Measurements from ENCODE around the gene SCUBE3. TPM values are rescaled to one million over a fixed set of nuclear protein-coding genes. Genes with fewer than 3 reads are reported as not detected.

The SCUBE3 gene
- total RNA-seq, 5 donors from 2014 or later (not counting 1 experiment from before 2014, with no cell fraction given) = 0.03 to 0.14 (median 0.08) TPM; not detected in 1

DNA sequence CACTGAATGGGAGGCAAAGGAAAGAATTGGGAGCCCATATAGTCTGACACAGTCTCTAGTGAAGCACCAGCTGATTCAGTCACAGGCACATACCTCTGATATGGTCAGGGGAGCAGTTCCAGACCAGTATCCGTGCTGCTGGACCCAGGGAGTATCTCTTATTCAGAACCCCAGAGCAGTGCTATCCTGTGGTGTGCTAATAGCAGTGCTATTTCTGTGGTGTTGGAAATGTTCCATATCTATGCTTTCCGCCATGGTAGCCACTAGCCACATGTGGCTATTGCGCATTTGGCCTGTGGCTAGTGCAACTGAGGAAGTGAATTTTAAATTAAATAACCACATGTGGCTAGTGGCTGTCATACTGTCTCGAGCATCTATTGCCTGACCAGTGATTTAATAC lies 11.0 kb downstream of the SCUBE3 start:
- WGBS (ENCODE audit: insufficient coverage) = 100% methylated on average over 1 of the region's 4 CpGs
- no peaks in the 10 kb centered on the region for H3K4me1 Mint-ChIP-seq
- POLR2A ChIA-PET = no interaction called here
- H3K4me3 ChIP-seq (ENCODE audit: control insufficient read depth in 1 of 2, extremely low read depth in 1 of 2, low read length in 1 of 2) = no peak overlapping the region
- CTCF ChIA-PET = no interaction called here
- ATAC-seq (replicated peaks in 1 of 4) = no peak
- no peaks in the 10 kb centered on the region for H3K9me3 ChIP-seq
- H3K36me3 ChIP-seq (ENCODE audit: control insufficient read depth in 2 of 2, extremely low read depth in 1 of 2, insufficient read depth in 1 of 2, low read length in 1 of 2) = no peaks in the 10 kb centered on the region
- H3K4me3 Mint-ChIP-seq = no peak overlapping the region
- H3K27me3 Mint-ChIP-seq = peaks cover 4 to 13% of the 10 kb centered on the region in 2 donors
- peaks cover 0 to 7% of the 10 kb centered on the region in 2 experiments for H3K27me3 ChIP-seq (replicated peaks in 1 of 2; ENCODE audit: control insufficient read depth in 2 of 2, extremely low read depth in 1 of 2, insufficient read depth in 2 of 2, low read length in 1 of 2)
- H3K27ac Mint-ChIP-seq = no peak overlapping the region
- H3K4me1 ChIP-seq (ENCODE audit: control insufficient read depth in 1 of 2, extremely low read depth in 1 of 2, insufficient read depth in 2 of 2, low read length in 2 of 2) = no peaks in the 10 kb centered on the region
- H3K27ac ChIP-seq (ENCODE audit: low read length) = no peak overlapping the region
- no peaks in the 10 kb centered on the region for H3K9me3 Mint-ChIP-seq
- H3K36me3 Mint-ChIP-seq = no peaks in the 10 kb centered on the region
- no peak for DNase-seq

DNA sequence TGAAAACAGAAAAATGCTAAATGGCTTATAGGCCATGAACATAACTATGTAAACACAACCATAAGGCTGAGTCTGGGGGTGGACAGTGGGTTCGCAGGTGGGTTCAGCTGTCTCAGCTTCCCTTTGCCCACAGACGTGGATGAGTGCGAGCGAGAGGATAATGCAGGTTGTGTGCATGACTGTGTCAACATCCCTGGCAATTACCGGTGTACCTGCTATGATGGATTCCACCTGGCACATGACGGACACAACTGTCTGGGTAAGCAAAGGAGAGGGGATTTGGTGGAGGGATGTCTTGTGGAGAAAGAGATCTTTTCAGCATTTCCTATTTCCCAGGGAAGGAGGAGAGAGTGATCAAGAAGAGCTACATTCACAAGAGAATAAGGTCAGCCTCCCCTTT lies 14.7 kb downstream of the SCUBE3 start:
- Mint-ChIP-seq H3K27me3 (no peaks in the 10 kb centered on the region), H3K27ac (no peak overlapping the region), H3K4me1 (peaks cover 0 to 6% (median 0%) of the 10 kb centered on the region in 3 donors), H3K36me3 (no peaks in the 10 kb centered on the region), H3K4me3 (no peak overlapping the region), H3K9me3 (no peaks in the 10 kb centered on the region)
- Histone ChIP-seq H3K27me3 (replicated peaks in 1 of 2; ENCODE audit: control insufficient read depth in 2 of 2, extremely low read depth in 1 of 2, insufficient read depth in 2 of 2, low read length in 1 of 2) (no peaks in the 10 kb centered on the region), H3K4me1 (ENCODE audit: control insufficient read depth in 1 of 2, extremely low read depth in 1 of 2, insufficient read depth in 2 of 2, low read length in 2 of 2) (no peaks in the 10 kb centered on the region), H3K4me3 (ENCODE audit: control insufficient read depth in 1 of 2, extremely low read depth in 1 of 2, low read length in 1 of 2) (no peak overlapping the region), H3K36me3 (ENCODE audit: control insufficient read depth in 2 of 2, extremely low read depth in 1 of 2, insufficient read depth in 1 of 2, low read length in 1 of 2) (no peaks in the 10 kb centered on the region), H3K9me3 (no peaks in the 10 kb centered on the region), H3K27ac (ENCODE audit: low read length) (no peak overlapping the region)
- ChIA-PET POLR2A (no interaction called here), CTCF (no interaction called here)
- no peak for ATAC-seq (replicated peaks in 1 of 4)
- 91% methylated on average over 5 of the region's 6 CpGs for WGBS (ENCODE audit: insufficient coverage)
- no peak for DNase-seq

- Histone ChIP-seq H3K36me3 (ENCODE audit: control insufficient read depth in 2 of 2, extremely low read depth in 1 of 2, insufficient read depth in 1 of 2, low read length in 1 of 2) (no peaks in the 10 kb centered on the region), H3K27me3 (replicated peaks in 1 of 2; ENCODE audit: control insufficient read depth in 2 of 2, extremely low read depth in 1 of 2, insufficient read depth in 2 of 2, low read length in 1 of 2) (no peaks in the 10 kb centered on the region), H3K27ac (ENCODE audit: low read length) (no peak overlapping the region), H3K9me3 (no peaks in the 10 kb centered on the region), H3K4me3 (ENCODE audit: control insufficient read depth in 1 of 2, extremely low read depth in 1 of 2, low read length in 1 of 2) (no peak overlapping the region), H3K4me1 (ENCODE audit: control insufficient read depth in 1 of 2, extremely low read depth in 1 of 2, insufficient read depth in 2 of 2, low read length in 2 of 2) (no peaks in the 10 kb centered on the region)
- ChIA-PET POLR2A (no interaction called here), CTCF (no interaction called here)
- ATAC-seq (replicated peaks in 1 of 4) (no peak), DNase-seq (no peak)
- no peaks in the 10 kb centered on the region for H3K27me3 Mint-ChIP-seq
- no peak overlapping the region for H3K4me3 Mint-ChIP-seq
- no peaks in the 10 kb centered on the region for H3K9me3 Mint-ChIP-seq
- H3K27ac Mint-ChIP-seq = no peak overlapping the region
- WGBS (ENCODE audit: insufficient coverage) = no CpG with 5 or more reads among the region's 5 CpGs
- peaks cover 4% of the 10 kb centered on the region for H3K36me3 Mint-ChIP-seq
- peaks cover 0 to 6% (median 0%) of the 10 kb centered on the region in 3 donors for H3K4me1 Mint-ChIP-seq
These were observed 15.5 kb downstream of the SCUBE3 start for GRCh38 chr6:35229304-35229703.

DNA sequence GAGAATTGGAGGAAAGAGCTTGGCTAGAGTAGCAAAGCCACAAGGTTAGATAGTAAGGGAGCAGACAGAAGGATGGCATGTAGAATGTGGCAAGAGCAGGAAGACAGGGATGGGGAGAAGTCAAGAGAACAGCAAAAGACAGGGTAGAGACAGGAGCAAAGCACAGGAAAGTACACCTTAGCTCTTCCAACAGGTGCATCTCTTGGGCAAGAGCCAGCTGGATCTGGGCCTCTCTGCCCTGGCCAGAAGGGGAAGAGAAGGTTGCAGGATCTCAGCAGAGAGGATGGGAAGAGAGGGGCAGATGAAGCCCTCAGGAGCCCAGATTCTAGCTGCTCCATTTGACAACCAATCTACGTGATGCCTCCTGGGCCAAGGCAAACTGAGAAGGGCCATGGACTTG lies 16.7 kb downstream of the SCUBE3 start:
- no peak overlapping the region for H3K4me3 ChIP-seq (ENCODE audit: control insufficient read depth in 1 of 2, extremely low read depth in 1 of 2, low read length in 1 of 2)
- WGBS (ENCODE audit: insufficient coverage) = 100% methylated on average over 1 of the region's 1 CpG
- ChIA-PET CTCF (interaction anchor here in 1 of 2 donors (1.0 kb wide), 1 partner anchor 9 kb away, joined by 3 read pairs; no protein-coding TSS in a partner anchor), POLR2A (no interaction called here)
- H3K27ac ChIP-seq (ENCODE audit: low read length) = no peak overlapping the region
- Mint-ChIP-seq H3K9me3 (no peaks in the 10 kb centered on the region), H3K4me1 (peaks cover 0 to 6% (median 0%) of the 10 kb centered on the region in 3 donors), H3K4me3 (no peak overlapping the region), H3K27me3 (no peaks in the 10 kb centered on the region), H3K27ac (no peak overlapping the region), H3K36me3 (peaks cover 4% of the 10 kb centered on the region)
- no peak for DNase-seq
- no peaks in the 10 kb centered on the region for H3K36me3 ChIP-seq (ENCODE audit: control insufficient read depth in 2 of 2, extremely low read depth in 1 of 2, insufficient read depth in 1 of 2, low read length in 1 of 2)
- H3K9me3 ChIP-seq = no peaks in the 10 kb centered on the region
- no peak for ATAC-seq (replicated peaks in 1 of 4)
- H3K27me3 ChIP-seq (replicated peaks in 1 of 2; ENCODE audit: control insufficient read depth in 2 of 2, extremely low read depth in 1 of 2, insufficient read depth in 2 of 2, low read length in 1 of 2) = no peaks in the 10 kb centered on the region
- H3K4me1 ChIP-seq (ENCODE audit: control insufficient read depth in 1 of 2, extremely low read depth in 1 of 2, insufficient read depth in 2 of 2, low read length in 2 of 2) = no peaks in the 10 kb centered on the region

- Mint-ChIP-seq H3K9me3 (no peaks in the 10 kb centered on the region), H3K36me3 (peaks cover 4% of the 10 kb centered on the region), H3K27ac (no peak overlapping the region), H3K4me3 (no peak overlapping the region), H3K27me3 (no peaks in the 10 kb centered on the region), H3K4me1 (peaks cover 0 to 6% (median 0%) of the 10 kb centered on the region in 3 donors)
- ChIA-PET POLR2A (no interaction called here), CTCF (interaction anchor here in 1 of 2 donors (0.7 to 1.0 kb wide), 2 partner anchors 9 to 348 kb away, joined by 3 read pairs; no protein-coding TSS in a partner anchor)
- no CpG with 5 or more reads among the region's 1 CpG for WGBS (ENCODE audit: insufficient coverage)
- Histone ChIP-seq H3K36me3 (ENCODE audit: control insufficient read depth in 2 of 2, extremely low read depth in 1 of 2, insufficient read depth in 1 of 2, low read length in 1 of 2) (no peaks in the 10 kb centered on the region), H3K9me3 (no peaks in the 10 kb centered on the region), H3K4me3 (ENCODE audit: control insufficient read depth in 1 of 2, extremely low read depth in 1 of 2, low read length in 1 of 2) (no peak overlapping the region), H3K4me1 (ENCODE audit: control insufficient read depth in 1 of 2, extremely low read depth in 1 of 2, insufficient read depth in 2 of 2, low read length in 2 of 2) (no peaks in the 10 kb centered on the region), H3K27ac (ENCODE audit: low read length) (no peak overlapping the region), H3K27me3 (replicated peaks in 1 of 2; ENCODE audit: control insufficient read depth in 2 of 2, extremely low read depth in 1 of 2, insufficient read depth in 2 of 2, low read length in 1 of 2) (no peaks in the 10 kb centered on the region)
- ATAC-seq (replicated peaks in 1 of 4) (no peak), DNase-seq (no peak)
These were observed 17.2 kb downstream of the SCUBE3 start for GRCh38 chr6:35230950-35231349.

- CTCF ChIA-PET = interaction anchor here in 1 of 2 donors (0.7 kb wide), 1 partner anchor 347 kb away, joined by 3 read pairs; no protein-coding TSS in a partner anchor
- no peaks in the 10 kb centered on the region for H3K9me3 ChIP-seq
- Mint-ChIP-seq H3K4me3 (no peak overlapping the region), H3K27me3 (no peaks in the 10 kb centered on the region), H3K27ac (no peak overlapping the region), H3K9me3 (no peaks in the 10 kb centered on the region), H3K36me3 (peaks cover 4% of the 10 kb centered on the region), H3K4me1 (peaks cover 0 to 6% (median 0%) of the 10 kb centered on the region in 3 donors)
- H3K27me3 ChIP-seq (replicated peaks in 1 of 2; ENCODE audit: control insufficient read depth in 2 of 2, extremely low read depth in 1 of 2, insufficient read depth in 2 of 2, low read length in 1 of 2) = no peaks in the 10 kb centered on the region
- no peak for ATAC-seq (replicated peaks in 1 of 4)
- POLR2A ChIA-PET = interaction anchor here in 1 of 2 donors (0.6 kb wide), 1 partner anchor 26 kb away, joined by 5 read pairs; no protein-coding TSS in a partner anchor
- H3K27ac ChIP-seq (ENCODE audit: low read length) = no peak overlapping the region
- H3K36me3 ChIP-seq (ENCODE audit: control insufficient read depth in 2 of 2, extremely low read depth in 1 of 2, insufficient read depth in 1 of 2, low read length in 1 of 2) = no peaks in the 10 kb centered on the region
- WGBS (ENCODE audit: insufficient coverage) = 94% methylated on average over 7 of the region's 7 CpGs
- no peaks in the 10 kb centered on the region for H3K4me1 ChIP-seq (ENCODE audit: control insufficient read depth in 1 of 2, extremely low read depth in 1 of 2, insufficient read depth in 2 of 2, low read length in 2 of 2)
- no peak overlapping the region for H3K4me3 ChIP-seq (ENCODE audit: control insufficient read depth in 1 of 2, extremely low read depth in 1 of 2, low read length in 1 of 2)
- DNase-seq = no peak
These were observed 17.8 kb downstream of the SCUBE3 start for GRCh38 chr6:35231563-35231962.

- 68% methylated on average over 4 of the region's 4 CpGs for WGBS (ENCODE audit: insufficient coverage)
- no peak for ATAC-seq (replicated peaks in 1 of 4)
These were observed 21.1 kb downstream of the SCUBE3 start for GRCh38 chr6:35234901-35235300.

More at GRCh38 chr6:35234901-35235300, 21.1 kb downstream of the SCUBE3 start:
- Mint-ChIP-seq H3K27me3 (no peaks in the 10 kb centered on the region), H3K36me3 (peaks cover 8% of the 10 kb centered on the region), H3K27ac (no peak overlapping the region), H3K4me3 (no peak overlapping the region), H3K9me3 (no peaks in the 10 kb centered on the region), H3K4me1 (peaks cover 0 to 6% (median 0%) of the 10 kb centered on the region in 3 donors)
- Histone ChIP-seq H3K9me3 (no peaks in the 10 kb centered on the region), H3K4me1 (ENCODE audit: control insufficient read depth in 1 of 2, extremely low read depth in 1 of 2, insufficient read depth in 2 of 2, low read length in 2 of 2) (no peaks in the 10 kb centered on the region), H3K27ac (ENCODE audit: low read length) (no peak overlapping the region), H3K36me3 (ENCODE audit: control insufficient read depth in 2 of 2, extremely low read depth in 1 of 2, insufficient read depth in 1 of 2, low read length in 1 of 2) (no peaks in the 10 kb centered on the region), H3K27me3 (replicated peaks in 1 of 2; ENCODE audit: control insufficient read depth in 2 of 2, extremely low read depth in 1 of 2, insufficient read depth in 2 of 2, low read length in 1 of 2) (peaks cover 0 to 3% of the 10 kb centered on the region in 2 experiments), H3K4me3 (ENCODE audit: control insufficient read depth in 1 of 2, extremely low read depth in 1 of 2, low read length in 1 of 2) (no peak overlapping the region)
- no peak for DNase-seq
- ChIA-PET POLR2A (no interaction called here), CTCF (no interaction called here)
